HEK293 (cell line): ENCODE data around the gene TNS1.

ENCODE experiments used
- RBAK ChIP-seq: fragments of 450-650 bp; formaldehyde crosslinking; IDR thresholded peaks from 2 replicates; pipeline ENCODE4 v1.5.1; 2016; ENCODE audit warnings: missing biosample characterization, missing genetic modification characterization
- REST ChIP-seq: fragments of 450-650 bp; formaldehyde crosslinking; IDR thresholded peaks from 2 replicates; pipeline ENCODE4 v1.5.1; 2016; ENCODE audit warnings: missing biosample characterization, missing genetic modification characterization
- ZBTB7A ChIP-seq: fragments of 450-650 bp; formaldehyde crosslinking; IDR thresholded peaks from 2 replicates; pipeline ENCODE4 v1.5.1; 2016; ENCODE audit warnings: low read depth, missing biosample characterization, missing genetic modification characterization
- ZBTB8A ChIP-seq: fragments of 450-650 bp; formaldehyde crosslinking; IDR thresholded peaks from 2 replicates; pipeline ENCODE4 v1.5.1; 2016; ENCODE audit warnings: missing biosample characterization, missing genetic modification characterization
- ZNF324 ChIP-seq: fragments of 450-650 bp; formaldehyde crosslinking; IDR thresholded peaks from 2 replicates; pipeline ENCODE4 v1.5.1; 2016; ENCODE audit warnings: missing biosample characterization, missing genetic modification characterization
- ZNF510 ChIP-seq: fragments of 450-650 bp; formaldehyde crosslinking; IDR thresholded peaks from 2 replicates; pipeline ENCODE4 v1.5.1; 2018; ENCODE audit warnings: mild to moderate bottlenecking, missing genetic modification characterization, missing biosample characterization; ENCODE audit not compliant: insufficient replicate concordance
- ZNF629 ChIP-seq: fragments of 450-650 bp; formaldehyde crosslinking; IDR thresholded peaks from 2 replicates; pipeline ENCODE4 v1.5.1; 2017; ENCODE audit warnings: missing biosample characterization, missing genetic modification characterization
- ZNF837 ChIP-seq: fragments of 450-650 bp; formaldehyde crosslinking; IDR thresholded peaks from 2 replicates; pipeline ENCODE4 v1.5.1; 2016; ENCODE audit warnings: missing biosample characterization, missing genetic modification characterization
- TF ChIP-seq, protein P1 (sequence below): fragments of 450-650 bp; formaldehyde crosslinking; IDR thresholded peaks from 2 replicates; pipeline ENCODE4 v1.5.1; 2016; ENCODE audit warnings: missing biosample characterization, missing genetic modification characterization
- TF ChIP-seq, protein P2 (sequence below): fragments of 450-650 bp; formaldehyde crosslinking; conservative IDR thresholded peaks from 2 replicates; pipeline ENCODE4 v1.5.1; 2016; ENCODE audit warnings: low read depth, missing biosample characterization, missing genetic modification characterization
- TF ChIP-seq, protein P3 (sequence below): fragments of 450-650 bp; formaldehyde crosslinking; IDR thresholded peaks from 2 replicates; pipeline ENCODE4 v1.5.1; 2016; ENCODE audit warnings: missing biosample characterization, missing genetic modification characterization
- TF ChIP-seq, protein P4 (sequence below): fragments of 450-650 bp; formaldehyde crosslinking; optimal IDR thresholded peaks from 2 replicates; pipeline ENCODE3; 2016; ENCODE audit warnings: missing biosample characterization, mild to moderate bottlenecking, missing genetic modification characterization

DNA sequence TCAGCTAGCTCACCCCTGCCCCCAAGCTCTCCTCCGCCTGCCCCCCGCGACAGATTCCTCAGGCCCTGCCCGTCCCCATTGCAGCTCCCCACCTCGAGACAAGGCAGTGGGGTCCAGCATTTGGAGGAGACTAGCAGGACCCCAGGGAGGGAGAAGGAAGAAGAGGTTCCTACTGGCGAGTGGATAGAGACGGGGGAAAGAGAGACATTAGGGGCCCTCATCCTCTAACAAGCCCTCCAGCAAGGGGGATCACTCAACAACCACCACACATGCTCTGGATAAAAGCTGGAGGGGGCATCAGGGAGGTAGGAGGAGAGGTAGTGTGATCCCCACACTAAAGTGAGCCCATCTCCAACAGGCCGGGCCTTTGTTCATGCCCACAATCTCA lies 8.9 kb upstream of the TNS1 start:
- TF ChIP-seq, protein P1, sequence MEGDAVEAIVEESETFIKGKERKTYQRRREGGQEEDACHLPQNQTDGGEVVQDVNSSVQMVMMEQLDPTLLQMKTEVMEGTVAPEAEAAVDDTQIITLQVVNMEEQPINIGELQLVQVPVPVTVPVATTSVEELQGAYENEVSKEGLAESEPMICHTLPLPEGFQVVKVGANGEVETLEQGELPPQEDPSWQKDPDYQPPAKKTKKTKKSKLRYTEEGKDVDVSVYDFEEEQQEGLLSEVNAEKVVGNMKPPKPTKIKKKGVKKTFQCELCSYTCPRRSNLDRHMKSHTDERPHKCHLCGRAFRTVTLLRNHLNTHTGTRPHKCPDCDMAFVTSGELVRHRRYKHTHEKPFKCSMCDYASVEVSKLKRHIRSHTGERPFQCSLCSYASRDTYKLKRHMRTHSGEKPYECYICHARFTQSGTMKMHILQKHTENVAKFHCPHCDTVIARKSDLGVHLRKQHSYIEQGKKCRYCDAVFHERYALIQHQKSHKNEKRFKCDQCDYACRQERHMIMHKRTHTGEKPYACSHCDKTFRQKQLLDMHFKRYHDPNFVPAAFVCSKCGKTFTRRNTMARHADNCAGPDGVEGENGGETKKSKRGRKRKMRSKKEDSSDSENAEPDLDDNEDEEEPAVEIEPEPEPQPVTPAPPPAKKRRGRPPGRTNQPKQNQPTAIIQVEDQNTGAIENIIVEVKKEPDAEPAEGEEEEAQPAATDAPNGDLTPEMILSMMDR: no peak
- TF ChIP-seq ZNF510 (no peak), ZNF837 (tag by site-specific recombination) (no peak), ZBTB8A (no peak), ZBTB7A (no peak), REST (tag by site-specific recombination) (no peak), ZNF324 (no peak), RBAK (tag by site-specific recombination) (no peak), ZNF629 (tag by site-specific recombination) (no peak)
- TF ChIP-seq, protein P2, sequence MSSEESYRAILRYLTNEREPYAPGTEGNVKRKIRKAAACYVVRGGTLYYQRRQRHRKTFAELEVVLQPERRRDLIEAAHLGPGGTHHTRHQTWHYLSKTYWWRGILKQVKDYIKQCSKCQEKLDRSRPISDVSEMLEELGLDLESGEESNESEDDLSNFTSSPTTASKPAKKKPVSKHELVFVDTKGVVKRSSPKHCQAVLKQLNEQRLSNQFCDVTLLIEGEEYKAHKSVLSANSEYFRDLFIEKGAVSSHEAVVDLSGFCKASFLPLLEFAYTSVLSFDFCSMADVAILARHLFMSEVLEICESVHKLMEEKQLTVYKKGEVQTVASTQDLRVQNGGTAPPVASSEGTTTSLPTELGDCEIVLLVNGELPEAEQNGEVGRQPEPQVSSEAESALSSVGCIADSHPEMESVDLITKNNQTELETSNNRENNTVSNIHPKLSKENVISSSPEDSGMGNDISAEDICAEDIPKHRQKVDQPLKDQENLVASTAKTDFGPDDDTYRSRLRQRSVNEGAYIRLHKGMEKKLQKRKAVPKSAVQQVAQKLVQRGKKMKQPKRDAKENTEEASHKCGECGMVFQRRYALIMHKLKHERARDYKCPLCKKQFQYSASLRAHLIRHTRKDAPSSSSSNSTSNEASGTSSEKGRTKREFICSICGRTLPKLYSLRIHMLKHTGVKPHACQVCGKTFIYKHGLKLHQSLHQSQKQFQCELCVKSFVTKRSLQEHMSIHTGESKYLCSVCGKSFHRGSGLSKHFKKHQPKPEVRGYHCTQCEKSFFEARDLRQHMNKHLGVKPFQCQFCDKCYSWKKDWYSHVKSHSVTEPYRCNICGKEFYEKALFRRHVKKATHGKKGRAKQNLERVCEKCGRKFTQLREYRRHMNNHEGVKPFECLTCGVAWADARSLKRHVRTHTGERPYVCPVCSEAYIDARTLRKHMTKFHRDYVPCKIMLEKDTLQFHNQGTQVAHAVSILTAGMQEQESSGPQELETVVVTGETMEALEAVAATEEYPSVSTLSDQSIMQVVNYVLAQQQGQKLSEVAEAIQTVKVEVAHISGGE (tag by site-specific recombination): no peak
- TF ChIP-seq, protein P3, sequence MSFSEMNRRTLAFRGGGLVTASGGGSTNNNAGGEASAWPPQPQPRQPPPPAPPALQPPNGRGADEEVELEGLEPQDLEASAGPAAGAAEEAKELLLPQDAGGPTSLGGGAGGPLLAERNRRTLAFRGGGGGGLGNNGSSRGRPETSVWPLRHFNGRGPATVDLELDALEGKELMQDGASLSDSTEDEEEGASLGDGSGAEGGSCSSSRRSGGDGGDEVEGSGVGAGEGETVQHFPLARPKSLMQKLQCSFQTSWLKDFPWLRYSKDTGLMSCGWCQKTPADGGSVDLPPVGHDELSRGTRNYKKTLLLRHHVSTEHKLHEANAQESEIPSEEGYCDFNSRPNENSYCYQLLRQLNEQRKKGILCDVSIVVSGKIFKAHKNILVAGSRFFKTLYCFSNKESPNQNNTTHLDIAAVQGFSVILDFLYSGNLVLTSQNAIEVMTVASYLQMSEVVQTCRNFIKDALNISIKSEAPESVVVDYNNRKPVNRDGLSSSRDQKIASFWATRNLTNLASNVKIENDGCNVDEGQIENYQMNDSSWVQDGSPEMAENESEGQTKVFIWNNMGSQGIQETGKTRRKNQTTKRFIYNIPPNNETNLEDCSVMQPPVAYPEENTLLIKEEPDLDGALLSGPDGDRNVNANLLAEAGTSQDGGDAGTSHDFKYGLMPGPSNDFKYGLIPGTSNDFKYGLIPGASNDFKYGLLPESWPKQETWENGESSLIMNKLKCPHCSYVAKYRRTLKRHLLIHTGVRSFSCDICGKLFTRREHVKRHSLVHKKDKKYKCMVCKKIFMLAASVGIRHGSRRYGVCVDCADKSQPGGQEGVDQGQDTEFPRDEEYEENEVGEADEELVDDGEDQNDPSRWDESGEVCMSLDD (tag by site-specific recombination): no peak
- TF ChIP-seq, protein P4, sequence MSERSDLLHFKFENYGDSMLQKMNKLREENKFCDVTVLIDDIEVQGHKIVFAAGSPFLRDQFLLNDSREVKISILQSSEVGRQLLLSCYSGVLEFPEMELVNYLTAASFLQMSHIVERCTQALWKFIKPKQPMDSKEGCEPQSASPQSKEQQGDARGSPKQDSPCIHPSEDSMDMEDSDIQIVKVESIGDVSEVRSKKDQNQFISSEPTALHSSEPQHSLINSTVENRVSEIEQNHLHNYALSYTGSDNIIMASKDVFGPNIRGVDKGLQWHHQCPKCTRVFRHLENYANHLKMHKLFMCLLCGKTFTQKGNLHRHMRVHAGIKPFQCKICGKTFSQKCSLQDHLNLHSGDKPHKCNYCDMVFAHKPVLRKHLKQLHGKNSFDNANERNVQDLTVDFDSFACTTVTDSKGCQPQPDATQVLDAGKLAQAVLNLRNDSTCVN: no peak
